ENCODE data around the gene KLK12. TPM values are rescaled to one million over a fixed set of nuclear protein-coding genes. Genes with fewer than 3 reads are reported as not detected.

KLK12 gene
- 30.3 and 33.1 TPM in 2 replicates for total RNA-seq

GRCh38 chr19:51034704-51035103 is at the start of gene KLK12:
KLK12 (minus strand) TSS chr19:51035002; CDS start chr19:51034621, 381 bp downstream.

GRCh38 chr19:51082611-51083010 is 47.8 kb upstream of the KLK12 start, which contains the start of gene KLK14:
KLK14 (minus strand) TSS chr19:51082887; CDS start chr19:51082614, 273 bp downstream.

GRCh38 chr19:51064534-51065220 is 29.9 kb upstream of the KLK12 start, which contains the start of gene KLK13:
KLK13 (minus strand) TSS chr19:51065092; CDS start chr19:51065067, 25 bp downstream.

DNA sequence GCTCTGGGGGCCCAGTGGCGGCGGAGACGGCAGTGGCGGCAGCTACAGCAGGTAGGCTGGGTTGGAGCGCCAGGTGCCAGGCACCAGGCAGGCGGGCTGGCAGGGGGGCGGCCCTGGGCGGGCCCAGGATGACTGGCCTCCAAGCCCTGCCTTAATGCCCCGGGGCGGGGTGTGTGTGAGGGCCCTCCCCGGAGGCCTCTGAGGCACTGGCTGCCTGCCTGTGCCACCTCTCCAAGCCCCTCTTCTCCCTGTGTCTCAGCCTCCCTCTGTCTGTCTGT is 8.3 kb downstream of the KLK12 start, which contains the start of gene KLK11:
Gene KLK11, minus strand, starts transcription at position 63 of the 278 bp plus-strand sequence. CDS start 985 bp downstream, outside the sequence.

DNA sequence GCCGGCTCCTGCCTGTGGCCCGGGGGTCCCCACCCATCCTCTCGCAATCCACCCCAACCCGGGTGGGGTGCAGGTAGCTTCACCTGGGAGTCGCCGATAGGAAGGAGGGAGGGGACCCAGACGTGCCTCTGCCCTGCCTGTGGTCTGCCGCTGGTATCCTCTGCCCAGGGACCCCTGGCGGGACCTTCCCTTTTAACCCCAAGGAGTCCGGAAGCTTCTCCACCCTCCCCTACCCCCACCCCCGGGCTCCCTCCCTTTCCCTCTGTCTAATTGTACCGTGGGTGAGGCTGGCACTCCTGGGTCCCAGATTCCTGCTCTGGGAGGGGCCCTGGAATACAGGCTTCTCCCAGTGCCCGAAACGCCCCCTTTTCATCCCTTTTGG is 15.3 kb downstream of the KLK12 start, which contains the start of gene KLK10:
Gene KLK10, minus strand, starts transcription at position 166 of the 382 bp plus-strand sequence. CDS start 579 bp downstream, outside the sequence.

GRCh38 chr19:51001515-51001914 is 33.3 kb downstream of the KLK12 start, which contains the start of gene KLK8:
KLK8 (minus strand) TSS chr19:51001604; CDS start chr19:51001167, 437 bp downstream.

DNA sequence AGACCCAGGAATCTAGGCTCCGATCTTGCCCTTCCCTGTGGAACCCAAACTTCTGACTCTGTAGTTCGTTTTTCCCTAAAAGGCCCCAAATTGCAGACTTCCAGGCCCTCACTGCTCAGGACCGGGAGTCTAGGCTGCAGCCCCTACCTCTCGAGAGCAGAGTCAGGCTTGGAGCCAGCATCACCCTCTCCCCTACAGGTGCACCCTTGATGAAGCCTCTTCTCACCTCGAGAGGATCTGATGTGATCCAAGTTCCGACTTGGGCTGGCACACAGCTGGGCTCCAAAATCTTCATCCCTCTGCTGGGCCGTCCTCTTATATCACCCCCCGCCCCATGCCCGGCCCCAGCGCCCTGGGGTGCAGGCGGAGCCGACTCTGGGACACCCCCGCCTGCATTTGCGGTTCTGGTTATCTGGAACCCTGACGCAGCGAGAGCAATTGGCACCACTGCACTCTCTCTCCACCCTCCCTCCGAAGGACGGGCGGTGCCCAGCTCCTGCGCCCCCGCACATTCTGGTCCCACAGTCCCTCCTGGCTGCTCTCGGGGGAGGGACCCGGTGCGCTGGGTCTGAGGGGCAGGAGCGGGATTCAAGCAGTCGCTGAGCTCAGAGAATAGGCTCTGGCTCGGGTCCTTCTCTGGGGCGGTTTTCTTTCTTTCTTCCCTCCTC is 51.0 kb downstream of the KLK12 start, which contains the start of gene KLK7:
Gene KLK7, minus strand, starts transcription at position 293 of the 668 bp plus-strand sequence. CDS start 1,518 bp downstream, outside the sequence.

Other genes with a start within 250 kb of the KLK12 start
- gene ACP4, start 244.6 kb downstream of the KLK12 start, total RNA-seq, result not detected in 2 replicates
- 1.3 TPM in 1 of 2 replicates, not detected in the other for gene KLK1, start 211.2 kb downstream of the KLK12 start, total RNA-seq
- gene KLK15, start 201.4 kb downstream of the KLK12 start, total RNA-seq, result not detected in 2 replicates
- gene KLK3, start 180.1 kb downstream of the KLK12 start, total RNA-seq, result not detected in 2 replicates
- not detected in 2 replicates for gene KLK2, start 161.6 kb downstream of the KLK12 start, total RNA-seq
- not detected in 2 replicates for gene KLK4, start 123.6 kb downstream of the KLK12 start, total RNA-seq
- gene KLK5, start 82.0 kb downstream of the KLK12 start, total RNA-seq, result 41.5 and 42.7 TPM in 2 replicates
- 2.2 and 2.8 TPM in 2 replicates for gene KLK6, start 65.4 kb downstream of the KLK12 start, total RNA-seq
- gene KLK7, start 51.1 kb downstream of the KLK12 start, total RNA-seq, result 60.4 and 65.1 TPM in 2 replicates
- 56.3 and 78.2 TPM in 2 replicates for gene KLK8, start 33.4 kb downstream of the KLK12 start, total RNA-seq
- gene KLK10, start 15.3 kb downstream of the KLK12 start, total RNA-seq, result 183 and 202 TPM in 2 replicates
- 42.9 and 68.4 TPM in 2 replicates for gene KLK11, start 8.4 kb downstream of the KLK12 start, total RNA-seq
- gene KLK13, start 30.1 kb upstream of the KLK12 start, total RNA-seq, result 1.3 and 1.5 TPM in 2 replicates
- not detected in 2 replicates for gene KLK14, start 47.9 kb upstream of the KLK12 start, total RNA-seq
- gene CTU1, start 73.4 kb upstream of the KLK12 start, total RNA-seq, result 14.5 and 18.1 TPM in 2 replicates
- not detected in 2 replicates for gene SIGLEC9, start 89.9 kb upstream of the KLK12 start, total RNA-seq
- gene SIGLEC7, start 107.3 kb upstream of the KLK12 start, total RNA-seq, result not detected in 2 replicates
- gene CD33, start 190.1 kb upstream of the KLK12 start, total RNA-seq, result not detected in 2 replicates
- gene SIGLECL1, start 216.1 kb upstream of the KLK12 start, total RNA-seq, result not detected in 2 replicates

Data from airway epithelial cell (primary cell).